CD14-positive monocyte (primary cell): ENCODE results near the gene IMP3. TPM values are rescaled to one million over a fixed set of nuclear protein-coding genes. Genes with fewer than 3 reads are reported as not detected.
A peak's percentile ranks its signal among the peaks of the same experiment; 100 is the strongest.
"Not testable (repeated sequence)": the region's sequence is repeated elsewhere in the genome, so short reads cannot be mapped to it uniquely, and the experiment has no call there.

Experiments
- DNase-seq, 3 donors: peaks; one replicate each; pipeline ENCODE4 v3.0.0-alpha.2; 2011 to 2022
- H2AFZ ChIP-seq: 2 replicates; pipeline ENCODE4 v1.6.0; 2012; ENCODE audit warnings: mild to moderate bottlenecking, low read depth, low read length, inconsistent platforms; ENCODE audit not compliant: insufficient read depth, poor library complexity, severe bottlenecking
- H3K27ac ChIP-seq, 2 donors: 1 replicate in 1 of 2; 2 replicates in 1 of 2; pipeline ENCODE4 v1.5.1; 2012 to 2013; ENCODE audit warnings: low read length in 2 of 2, control low read depth in 1 of 2, inconsistent platforms in 1 of 2, low read depth in 1 of 2, mild to moderate bottlenecking in 1 of 2
- H3K27me3 ChIP-seq, 2 donors: one replicate each; pipeline versions ENCODE4 v1.6.0 to v1.6.1; 2011 to 2013; ENCODE audit warnings: low read length in 2 of 2; ENCODE audit not compliant: control insufficient read depth in 2 of 2, insufficient read depth in 2 of 2
- H3K36me3 ChIP-seq, 2 donors: replicated peaks in 1 of 2; 1 replicate in 1 of 2; 2 replicates in 1 of 2; pipeline versions ENCODE4 v1.5.1 to v1.6.1; 2012 to 2013; ENCODE audit warnings: low read length in 2 of 2, control low read depth in 1 of 2, inconsistent platforms in 1 of 2, mild to moderate bottlenecking in 1 of 2; ENCODE audit not compliant: insufficient read depth in 2 of 2, control insufficient read depth in 1 of 2
- H3K4me1 ChIP-seq, 2 donors: 1 replicate in 1 of 2; 2 replicates in 1 of 2; pipeline versions ENCODE4 v1.5.1 to v1.6.1; 2012 to 2013; ENCODE audit warnings: low read length in 2 of 2, control low read depth in 1 of 2, inconsistent platforms in 1 of 2, mild to moderate bottlenecking in 1 of 2, moderate library complexity in 1 of 2; ENCODE audit not compliant: insufficient read depth in 2 of 2, control insufficient read depth in 1 of 2
- H3K4me2 ChIP-seq: replicated peaks from 2 replicates; pipeline ENCODE3; 2012; ENCODE audit warnings: low read length, moderate library complexity, mild to moderate bottlenecking; ENCODE audit not compliant: poor library complexity, severe bottlenecking; ENCODE audit errors: extremely low read depth
- H3K4me3 ChIP-seq, 3 experiments: fragments of 200-600 bp in 1 of 3; sonication (generic) in 1 of 3; replicated peaks in 1 of 3; 1 replicate in 2 of 3; 2 replicates in 1 of 3; pipeline ENCODE4 v1.5.1; 2011 to 2013; ENCODE audit warnings: low read length in 3 of 3, mild to moderate bottlenecking in 3 of 3, control low read depth in 2 of 3, low read depth in 2 of 3, inconsistent platforms in 1 of 3, moderate library complexity in 1 of 3
- H3K79me2 ChIP-seq: 2 replicates; pipeline ENCODE4 v1.6.0; 2012; ENCODE audit warnings: mild to moderate bottlenecking, control low read depth, inconsistent platforms, low read length, moderate library complexity; ENCODE audit not compliant: insufficient read depth
- H3K9ac ChIP-seq: 2 replicates; pipeline ENCODE4 v1.6.0; 2017; ENCODE audit warnings: low read length, mild to moderate bottlenecking; ENCODE audit not compliant: insufficient read depth, poor library complexity, severe bottlenecking
- H3K9me3 ChIP-seq, 2 donors: replicated peaks in 1 of 2; 1 replicate in 1 of 2; 2 replicates in 1 of 2; pipeline versions ENCODE4 v1.5.1 to v1.6.1; 2012 to 2013; ENCODE audit warnings: low read length in 2 of 2, control low read depth in 1 of 2; ENCODE audit not compliant: control insufficient read depth in 1 of 2, insufficient read depth in 1 of 2
- H4K20me1 ChIP-seq: 2 replicates; pipeline ENCODE4 v1.6.0; 2012; ENCODE audit warnings: mild to moderate bottlenecking, low read length, control low read depth, moderate library complexity; ENCODE audit not compliant: insufficient read depth
- H3K27ac Mint-ChIP-seq, 7 donors: one replicate each; pipeline ENCODE4 v1.8.0; 2020; ENCODE audit warnings: mild to moderate bottlenecking in 7 of 7, mixed read lengths in 7 of 7, moderate library complexity in 6 of 7, inconsistent platforms in 2 of 7
- H3K27me3 Mint-ChIP-seq, 3 donors: one replicate each; pipeline ENCODE4 v1.8.0; 2021 to 2022; ENCODE audit warnings: low read depth in 3 of 3, mild to moderate bottlenecking in 3 of 3, mixed read lengths in 3 of 3, moderate library complexity in 3 of 3, inconsistent platforms in 1 of 3
- H3K36me3 Mint-ChIP-seq, 2 donors: one replicate each; pipeline ENCODE4 v1.8.0; 2020; ENCODE audit warnings: mixed read lengths in 2 of 2, inconsistent platforms in 1 of 2, mild to moderate bottlenecking in 1 of 2
- H3K4me1 Mint-ChIP-seq: one replicate; pipeline ENCODE4 v1.8.0; 2020; ENCODE audit warnings: mild to moderate bottlenecking, mixed read lengths
- H3K4me3 Mint-ChIP-seq, 2 donors: one replicate each; pipeline ENCODE4 v1.8.0; 2020; ENCODE audit warnings: mild to moderate bottlenecking in 2 of 2, mixed read lengths in 2 of 2, moderate library complexity in 1 of 2
- H3K9me3 Mint-ChIP-seq, 7 donors: one replicate each; pipeline ENCODE4 v1.8.0; 2020 to 2022; ENCODE audit warnings: mixed read lengths in 7 of 7, mild to moderate bottlenecking in 6 of 7, moderate library complexity in 6 of 7, inconsistent platforms in 2 of 7
- WGBS: methylation state at CpG from one replicate; pipeline ENCODE4 v1.1.5; 2013; ENCODE audit warnings: missing lambda C conversion rate; ENCODE audit not compliant: insufficient coverage; 5-methylcytosine and 5-hydroxymethylcytosine counted together
- intact Hi-C, 2 donors: fragments of 100-400 bp; cut with micrococcal nuclease; formaldehyde crosslinking; loops; one replicate each; pipeline versions ENCODE4 v1.15.0 to v1.15.1; 2023
- polyA plus RNA-seq, 3 donors: library from polyadenylated mRNA; depleted of rRNA in 1 of 3; unstranded in 2 of 3; stranded (reverse) in 1 of 3; fragments of 300-500 nt in 2 of 3; fragments of >200 nt in 1 of 3; fragmentation: Illumina TruSeq in 2 of 3; gene quantifications; 1 replicate in 2 of 3; 2 replicates in 1 of 3; pipeline ENCODE4 v1.2.3, GENCODE V29; 2012 to 2021
- TF ChIP-seq, protein P1 (sequence below): fragments of 200-600 bp; IDR thresholded peaks from one replicate; pipeline ENCODE4 v1.8.0; 2022; ENCODE audit warnings: antibody characterized with exemption, mild to moderate bottlenecking

The IMP3 gene
- polyA plus RNA-seq, 3 donors = 36.7 to 119 (median 99.3) TPM

- no peak overlapping the region for H3K4me3 ChIP-seq
- 85% methylated on average over 10 of the region's 11 CpGs for WGBS
- no peaks in the 10 kb centered on the region for H3K79me2 ChIP-seq
- H4K20me1 ChIP-seq = no peaks in the 10 kb centered on the region
- no peaks in the 10 kb centered on the region for H3K4me1 ChIP-seq
- no peak overlapping the region for H2AFZ ChIP-seq
- H3K4me2 ChIP-seq = no peak overlapping the region
- Mint-ChIP-seq H3K27me3 (peaks cover 3 to 13% (median 10%) of the 10 kb centered on the region in 3 donors), H3K4me1 (no peaks in the 10 kb centered on the region), H3K27ac (peak overlapping the region in 1 of 7 donors; percentile 42), H3K4me3 (no peak overlapping the region), H3K36me3 (no peaks in the 10 kb centered on the region), H3K9me3 (no peaks in the 10 kb centered on the region)
- no peak for DNase-seq
- H3K27ac ChIP-seq = no peak overlapping the region
- intact Hi-C loops = loop anchor here in 1 of 2 donors (10.0 kb wide), 1 partner anchor 175 kb away; no protein-coding TSS in a partner anchor
- TF ChIP-seq, protein P1, sequence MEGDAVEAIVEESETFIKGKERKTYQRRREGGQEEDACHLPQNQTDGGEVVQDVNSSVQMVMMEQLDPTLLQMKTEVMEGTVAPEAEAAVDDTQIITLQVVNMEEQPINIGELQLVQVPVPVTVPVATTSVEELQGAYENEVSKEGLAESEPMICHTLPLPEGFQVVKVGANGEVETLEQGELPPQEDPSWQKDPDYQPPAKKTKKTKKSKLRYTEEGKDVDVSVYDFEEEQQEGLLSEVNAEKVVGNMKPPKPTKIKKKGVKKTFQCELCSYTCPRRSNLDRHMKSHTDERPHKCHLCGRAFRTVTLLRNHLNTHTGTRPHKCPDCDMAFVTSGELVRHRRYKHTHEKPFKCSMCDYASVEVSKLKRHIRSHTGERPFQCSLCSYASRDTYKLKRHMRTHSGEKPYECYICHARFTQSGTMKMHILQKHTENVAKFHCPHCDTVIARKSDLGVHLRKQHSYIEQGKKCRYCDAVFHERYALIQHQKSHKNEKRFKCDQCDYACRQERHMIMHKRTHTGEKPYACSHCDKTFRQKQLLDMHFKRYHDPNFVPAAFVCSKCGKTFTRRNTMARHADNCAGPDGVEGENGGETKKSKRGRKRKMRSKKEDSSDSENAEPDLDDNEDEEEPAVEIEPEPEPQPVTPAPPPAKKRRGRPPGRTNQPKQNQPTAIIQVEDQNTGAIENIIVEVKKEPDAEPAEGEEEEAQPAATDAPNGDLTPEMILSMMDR = no peak
- H3K27me3 ChIP-seq = no peaks in the 10 kb centered on the region
- H3K9me3 ChIP-seq = no peaks in the 10 kb centered on the region
- H3K36me3 ChIP-seq = no peaks in the 10 kb centered on the region
- no peak overlapping the region for H3K9ac ChIP-seq
Observed at GRCh38 chr15:75680007-75680789, 40.2 kb upstream of the IMP3 start.

- 83% methylated on average over 2 of the region's 6 CpGs for WGBS
- H3K9ac ChIP-seq = not testable (repeated sequence)
Observed at GRCh38 chr15:75678324-75678690, 38.3 kb upstream of the IMP3 start.

More at GRCh38 chr15:75678324-75678690, 38.3 kb upstream of the IMP3 start:
- H3K27ac Mint-ChIP-seq, DNase-seq, H3K4me3 ChIP-seq, H3K4me1 ChIP-seq, H3K9me3 ChIP-seq, H3K36me3 Mint-ChIP-seq, H3K27me3 Mint-ChIP-seq, H3K4me1 Mint-ChIP-seq, intact Hi-C loops, H4K20me1 ChIP-seq, H3K79me2 ChIP-seq, H3K27me3 ChIP-seq, H3K27ac ChIP-seq, H3K4me2 ChIP-seq, H3K36me3 ChIP-seq, H3K9me3 Mint-ChIP-seq, H2AFZ ChIP-seq, H3K4me3 Mint-ChIP-seq: not testable (repeated sequence)
